ENCODE measurements around the gene SPRED2.

GRCh38 chr2:65393743-65394422 lies 38.5 kb downstream of the SPRED2 start:
- TF ChIP-seq EZH2 (IDR thresholded peaks at IDR 0.05; ENCODE audit: borderline replicate concordance, low read depth, low read length, severe bottlenecking) (no peak), CTCF (IDR thresholded peaks at IDR 0.05; ENCODE audit: borderline replicate concordance, extremely low read depth, low read length, poor library complexity, severe bottlenecking) (no peak)

All from DND-41 (cell line).